H1 (cell line): Measurements from ENCODE around the gene MACROD2. TPM values are rescaled to one million over a fixed set of nuclear protein-coding genes. Genes with fewer than 3 reads are reported as not detected.

Source experiments
- CTCF ChIA-PET: fragments of 300-600 bp; sonication (Branson Sonifier 250); formaldehyde crosslinking; loops from one replicate; lab custom pipeline; 2021; ENCODE audit not compliant: partially characterized antibody; lab: Charles Lee
- POLR2A ChIA-PET: fragments of 300-600 bp; sonication (Branson Sonifier 250); formaldehyde crosslinking; loops from one replicate; lab custom pipeline; 2021; ENCODE audit warnings: inconsistent platforms; ENCODE audit not compliant: partially characterized antibody; lab: Charles Lee
- DNase-seq, 2 experiments: peaks; one replicate each; pipeline versions ENCODE4 v3.0.0 to v3.0.0-alpha.2; 2010 to 2022; ENCODE audit warnings: low spot score in 2 of 2, low read depth in 1 of 2, mixed read lengths in 1 of 2
- FAIRE-seq: peaks from 2 replicates; lab custom pipeline; 2011; peaks lifted over from hg19 to GRCh38; lab: Jason Lieb, UNC
- H2AFZ ChIP-seq: 2 replicates; pipeline ENCODE4 v1.8.1; 2012; ENCODE audit warnings: low read length, inconsistent platforms
- H2AK5ac ChIP-seq: 2 replicates; pipeline ENCODE4 v1.6.1; 2013; ENCODE audit warnings: low read depth, low read length
- H2BK120ac ChIP-seq: replicated peaks from 2 replicates; pipeline ENCODE3; 2013; ENCODE audit warnings: low read depth, low read length, inconsistent platforms
- H2BK12ac ChIP-seq: 2 replicates; pipeline ENCODE4 v1.6.1; 2013; ENCODE audit warnings: low read depth, low read length
- H2BK15ac ChIP-seq: 2 replicates; pipeline ENCODE4 v1.6.1; 2013; ENCODE audit warnings: low read length
- H2BK20ac ChIP-seq: 2 replicates; pipeline ENCODE4 v1.6.1; 2013; ENCODE audit warnings: low read length
- H2BK5ac ChIP-seq: 2 replicates; pipeline ENCODE4 v1.6.1; 2013; ENCODE audit warnings: low read depth, low read length
- H3K14ac ChIP-seq: 2 replicates; pipeline ENCODE4 v1.6.1; 2013; ENCODE audit warnings: inconsistent platforms; ENCODE audit not compliant: insufficient read length
- H3K18ac ChIP-seq: 2 replicates; pipeline ENCODE4 v1.6.1; 2013; ENCODE audit warnings: low read length; ENCODE audit errors: extremely low read depth
- H3K23ac ChIP-seq: 2 replicates; pipeline ENCODE4 v1.6.1; 2013; ENCODE audit warnings: inconsistent platforms; ENCODE audit not compliant: insufficient read length
- H3K23me2 ChIP-seq: 2 replicates; pipeline ENCODE4 v1.6.1; 2013; ENCODE audit warnings: low read depth, low read length
- H3K27ac ChIP-seq: 2 replicates; pipeline ENCODE4 v1.6.1; 2011; ENCODE audit warnings: low read depth, low read length, inconsistent platforms
- H3K27me3 ChIP-seq, 4 experiments: replicated peaks in 1 of 4; 1 replicate in 1 of 4; 2 replicates in 3 of 4; pipeline versions ENCODE4 v1.6.1 to v1.8.1; 2011 to 2013; ENCODE audit warnings: low read length in 3 of 4, mild to moderate bottlenecking in 3 of 4, inconsistent platforms in 2 of 4, mixed read lengths in 2 of 4, moderate library complexity in 1 of 4; ENCODE audit not compliant: control insufficient read depth in 3 of 4, insufficient read depth in 3 of 4; ENCODE audit errors: extremely low read depth in 1 of 4
- H3K36me3 ChIP-seq, 4 experiments: 2 replicates each; pipeline versions ENCODE4 v1.6.1 to v1.8.1; 2011 to 2013; ENCODE audit warnings: mild to moderate bottlenecking in 4 of 4, low read length in 3 of 4, moderate library complexity in 2 of 4, control low read depth in 1 of 4, inconsistent platforms in 1 of 4; ENCODE audit not compliant: insufficient read depth in 4 of 4, control insufficient read depth in 2 of 4
- H3K4ac ChIP-seq: replicated peaks from 2 replicates; pipeline ENCODE3; 2013; ENCODE audit warnings: low read length, low read depth, mixed read lengths, inconsistent platforms; ENCODE audit not compliant: insufficient read length
- H3K4me1 ChIP-seq, 4 experiments: replicated peaks in 1 of 4; 1 replicate in 1 of 4; 2 replicates in 3 of 4; pipeline versions ENCODE4 v1.6.1 to v1.8.1; 2011 to 2013; ENCODE audit warnings: low read length in 3 of 4, inconsistent platforms in 2 of 4, mixed read lengths in 1 of 4; ENCODE audit not compliant: insufficient read depth in 4 of 4, control insufficient read depth in 3 of 4
- H3K4me2 ChIP-seq, 2 experiments: 2 replicates each; pipeline versions ENCODE4 v1.6.1 to v1.8.1; 2011 to 2013; ENCODE audit warnings: low read depth in 2 of 2, low read length in 2 of 2, control low read depth in 1 of 2, inconsistent platforms in 1 of 2, mild to moderate bottlenecking in 1 of 2; ENCODE audit not compliant: insufficient read depth in 1 of 2
- H3K4me3 ChIP-seq, 4 experiments: fragments of 200-600, 300-600 bp in 1 of 4; sonication (generic), shearing (Covaris generic), sonication (Bioruptor Twin) in 1 of 4; 2 replicates each; pipeline versions ENCODE4 v1.5.1 to v1.8.1; 2011 to 2016; ENCODE audit warnings: low read length in 4 of 4, low read depth in 3 of 4, control low read depth in 2 of 4, inconsistent platforms in 2 of 4, mild to moderate bottlenecking in 2 of 4, mixed read lengths in 1 of 4, moderate library complexity in 1 of 4; ENCODE audit not compliant: insufficient read depth in 2 of 4; ENCODE audit errors: extremely low read depth in 1 of 4
- H3K56ac ChIP-seq: replicated peaks from 2 replicates; pipeline ENCODE3; 2013; ENCODE audit warnings: low read depth, mild to moderate bottlenecking, mixed read lengths, low read length, inconsistent platforms; ENCODE audit not compliant: insufficient read length
- H3K79me1 ChIP-seq: 2 replicates; pipeline ENCODE4 v1.6.1; 2013; ENCODE audit warnings: low read depth, low read length, control low read depth
- H3K79me2 ChIP-seq, 2 experiments: 2 replicates each; pipeline versions ENCODE4 v1.6.1 to v1.8.1; 2012 to 2013; ENCODE audit warnings: low read length in 2 of 2, mild to moderate bottlenecking in 2 of 2, inconsistent platforms in 1 of 2; ENCODE audit not compliant: insufficient read depth in 2 of 2, control insufficient read depth in 1 of 2
- H3K9ac ChIP-seq, 4 experiments: replicated peaks in 1 of 4; 1 replicate in 1 of 4; 2 replicates in 3 of 4; pipeline versions ENCODE4 v1.6.1 to v1.8.1; 2011 to 2013; ENCODE audit warnings: low read depth in 3 of 4, low read length in 3 of 4, control low read depth in 2 of 4, mild to moderate bottlenecking in 2 of 4, moderate library complexity in 2 of 4, inconsistent platforms in 1 of 4; ENCODE audit errors: extremely low read depth in 1 of 4
- H3K9me3 ChIP-seq, 2 experiments: 2 replicates each; pipeline versions ENCODE4 v1.6.1 to v1.8.1; 2012 to 2013; ENCODE audit warnings: mild to moderate bottlenecking in 2 of 2, moderate library complexity in 2 of 2, control low read depth in 1 of 2, inconsistent platforms in 1 of 2, low read depth in 1 of 2, low read length in 1 of 2, mixed read lengths in 1 of 2; ENCODE audit not compliant: insufficient read depth in 2 of 2
- H4K20me1 ChIP-seq, 2 experiments: replicated peaks in 1 of 2; 2 replicates each; pipeline versions ENCODE3 to v1.8.1; 2011 to 2013; ENCODE audit warnings: inconsistent platforms in 2 of 2, low read length in 2 of 2, mild to moderate bottlenecking in 1 of 2; ENCODE audit not compliant: insufficient read depth in 2 of 2, control insufficient read depth in 1 of 2
- H4K5ac ChIP-seq: 2 replicates; pipeline ENCODE4 v1.6.1; 2013; ENCODE audit warnings: low read length, low read depth, mixed read lengths, inconsistent platforms; ENCODE audit not compliant: insufficient read length
- H4K8ac ChIP-seq: 2 replicates; pipeline ENCODE4 v1.8.0; 2013; ENCODE audit warnings: mild to moderate bottlenecking, moderate library complexity, low read length, inconsistent platforms; ENCODE audit not compliant: insufficient read depth; ENCODE audit errors: extremely low read depth
- H4K91ac ChIP-seq: replicated peaks from 2 replicates; pipeline ENCODE3; 2013; ENCODE audit warnings: low read length, mixed read lengths, inconsistent platforms; ENCODE audit not compliant: insufficient read length
- ASH2L ChIP-seq: fragments of 200-600, 300-600 bp; sonication (generic); IDR thresholded peaks from one replicate; pipeline ENCODE4 v1.7.1; 2017; ENCODE audit warnings: low read length
- BRCA1 ChIP-seq: IDR thresholded peaks from 2 replicates; pipeline ENCODE4 v1.6.1; 2012; ENCODE audit warnings: low read depth, low read length, improper control_type of control experiment
- CBX5 ChIP-seq: fragments of 300-800, 300-1000 bp; sonication (generic); IDR thresholded peaks from 2 replicates; pipeline ENCODE4 v1.7.1; 2016; ENCODE audit warnings: antibody characterized with exemption, low read length, low read depth
- CEBPB ChIP-seq: IDR thresholded peaks from 2 replicates; pipeline ENCODE4 v1.6.1; 2012; ENCODE audit warnings: low read depth, low read length
- JUN ChIP-seq: IDR thresholded peaks from 2 replicates; pipeline ENCODE4 v1.6.1; 2011; ENCODE audit warnings: low read depth, mild to moderate bottlenecking, improper control_type of control experiment, low read length
- JUND ChIP-seq: IDR thresholded peaks from 2 replicates; pipeline ENCODE4 v1.6.1; 2011; ENCODE audit warnings: mild to moderate bottlenecking, improper control_type of control experiment, low read length
- SAP30 ChIP-seq: fragments of 300-600 bp; sonication (generic); IDR thresholded peaks from 2 replicates; pipeline ENCODE4 v1.7.1; 2012; ENCODE audit warnings: low read length, moderate library complexity, mild to moderate bottlenecking, inconsistent platforms; ENCODE audit not compliant: insufficient read depth, insufficient replicate concordance
- WGBS, 2 experiments: shearing (Covaris generic) in 1 of 2; methylation state at CpG; one replicate each; pipeline versions ENCODE4 v1.1.6 to v1.1.7; 2013 to 2015; ENCODE audit warnings: low lambda C conversion rate in 2 of 2, mixed read lengths in 2 of 2, inconsistent platforms in 1 of 2, low coverage in 1 of 2, missing lambda C conversion rate in 1 of 2; ENCODE audit not compliant: insufficient replicate concordance in 2 of 2, insufficient coverage in 1 of 2, insufficient read length in 1 of 2; ENCODE audit errors: extremely low coverage in 1 of 2, missing lambda C conversion rate in 1 of 2; 5-methylcytosine and 5-hydroxymethylcytosine counted together
- polyA plus RNA-seq, 7 experiments: library from polyadenylated mRNA; depleted of rRNA in 3 of 7; stranded (reverse) in 5 of 7; unstranded in 2 of 7; fragments of >200 nt in 5 of 7; fragments of 200-250 nt in 2 of 7; gene quantifications; 1 replicate in 5 of 7; 2 replicates in 1 of 7; 4 replicates in 1 of 7; pipeline versions ENCODE4 v1.2.1 to v1.2.3, GENCODE V29; 2011 to 2013; ENCODE audit warnings: missing spikeins in 2 of 7, mixed read lengths in 2 of 7
- total RNA-seq: library from RNA; stranded (reverse); fragmentation: NEBNext Ultra II Directional; extraction: Animal tissue kit (Norgen Biotek cat#: 25700); gene quantifications from 2 replicates; pipeline ENCODE4 v1.2.1, GENCODE V29; 2021

MACROD2 gene
- total and polyA plus RNA-seq, 2 of the 8 experiments (the other 6 are each of a cell fraction or from before 2014, with no cell fraction given): 0.70 to 3.9 TPM

- no peak overlapping the region for H3K9ac ChIP-seq
- no peak overlapping the region for H3K27ac ChIP-seq
- ChIA-PET CTCF (interaction anchor here (0.9 kb wide), 1 partner anchor 24 kb away, joined by 3 read pairs; no protein-coding TSS in a partner anchor), POLR2A (no interaction called here)
- H2BK5ac ChIP-seq: no peak overlapping the region
- FAIRE-seq (no peak), DNase-seq (no peak)
- peaks cover 7% of the 10 kb centered on the region in 2 experiments; a peak in 2 of 4 replicates for H3K9me3 ChIP-seq
- no peak overlapping the region for H3K23ac ChIP-seq
- H3K79me2 ChIP-seq: no peaks in the 10 kb centered on the region
- H3K27me3 ChIP-seq: no peaks in the 10 kb centered on the region
- H4K8ac ChIP-seq: no peak overlapping the region
- no peak overlapping the region for H3K4ac ChIP-seq
- H3K23me2 ChIP-seq: no peaks in the 10 kb centered on the region
- no peaks in the 10 kb centered on the region for H3K4me1 ChIP-seq
- H2BK120ac ChIP-seq: no peak overlapping the region
- H4K91ac ChIP-seq: no peak overlapping the region
- TF ChIP-seq CEBPB (no peak), ASH2L (no peak), SAP30 (no peak), JUND (no peak), CBX5 (no peak), JUN (no peak), BRCA1 (no peak)
- no peaks in the 10 kb centered on the region for H3K36me3 ChIP-seq
- no peak overlapping the region for H2AK5ac ChIP-seq
- no peak overlapping the region for H3K14ac ChIP-seq
- H2BK12ac ChIP-seq: no peak overlapping the region
- H3K4me2 ChIP-seq: no peak overlapping the region
- H3K79me1 ChIP-seq: no peaks in the 10 kb centered on the region
- no peak overlapping the region for H2BK15ac ChIP-seq
- no peak overlapping the region for H3K18ac ChIP-seq
- 92% methylated on average over 1 of the region's 1 CpG; no CpG with 5 or more reads in 1 of the 2 experiments for WGBS, 2 experiments
- no peak overlapping the region for H2AFZ ChIP-seq
- H4K20me1 ChIP-seq: no peaks in the 10 kb centered on the region
- H3K4me3 ChIP-seq: no peak overlapping the region
- H3K56ac ChIP-seq: no peak overlapping the region
- H2BK20ac ChIP-seq: no peak overlapping the region
- H4K5ac ChIP-seq: no peak overlapping the region
Observed at GRCh38 chr20:15812696-15813095, 1817.4 kb downstream of the MACROD2 start.
